Activated CD4-positive, alpha-beta T cell treated with anti-CD3 and anti-CD28 coated beads, Interleukin-2, amount 10 ng/mL, durations not matched to agents 24 days and 14 days (primary cell): ENCODE data around the gene ZNF175. TPM values are rescaled to one million over a fixed set of nuclear protein-coding genes. Genes with fewer than 3 reads are reported as not detected.

Experiments used
- DNase-seq: peaks from one replicate; pipeline ENCODE4 v3.0.0; 2022
- H3K27ac Mint-ChIP-seq: one replicate; pipeline ENCODE4 v1.8.0; 2022; ENCODE audit warnings: mild to moderate bottlenecking, mixed read lengths
- H3K27me3 Mint-ChIP-seq: one replicate; pipeline ENCODE4 v1.8.0; 2022; ENCODE audit warnings: mixed read lengths
- H3K36me3 Mint-ChIP-seq: one replicate; pipeline ENCODE4 v1.8.0; 2022; ENCODE audit warnings: low read depth, mild to moderate bottlenecking, mixed read lengths
- H3K4me1 Mint-ChIP-seq: one replicate; pipeline ENCODE4 v1.8.0; 2021; ENCODE audit warnings: mixed read lengths
- H3K4me3 Mint-ChIP-seq: one replicate; pipeline ENCODE4 v1.8.0; 2022; ENCODE audit warnings: mild to moderate bottlenecking, moderate library complexity, mixed read lengths
- H3K9me3 Mint-ChIP-seq: one replicate; pipeline ENCODE4 v1.8.0; 2021; ENCODE audit warnings: mixed read lengths
- intact Hi-C: fragments of 100-400 bp; cut with micrococcal nuclease; formaldehyde crosslinking; loops from one replicate; pipeline ENCODE4 v1.15.1; 2023
- total RNA-seq: library from RNA; stranded (reverse); gene quantifications from 2 replicates; pipeline ENCODE4 v1.2.3, GENCODE V29; 2022

Gene ZNF175
- total RNA-seq, 1 donor from 2014 or later = 8.5 TPM

DNA sequence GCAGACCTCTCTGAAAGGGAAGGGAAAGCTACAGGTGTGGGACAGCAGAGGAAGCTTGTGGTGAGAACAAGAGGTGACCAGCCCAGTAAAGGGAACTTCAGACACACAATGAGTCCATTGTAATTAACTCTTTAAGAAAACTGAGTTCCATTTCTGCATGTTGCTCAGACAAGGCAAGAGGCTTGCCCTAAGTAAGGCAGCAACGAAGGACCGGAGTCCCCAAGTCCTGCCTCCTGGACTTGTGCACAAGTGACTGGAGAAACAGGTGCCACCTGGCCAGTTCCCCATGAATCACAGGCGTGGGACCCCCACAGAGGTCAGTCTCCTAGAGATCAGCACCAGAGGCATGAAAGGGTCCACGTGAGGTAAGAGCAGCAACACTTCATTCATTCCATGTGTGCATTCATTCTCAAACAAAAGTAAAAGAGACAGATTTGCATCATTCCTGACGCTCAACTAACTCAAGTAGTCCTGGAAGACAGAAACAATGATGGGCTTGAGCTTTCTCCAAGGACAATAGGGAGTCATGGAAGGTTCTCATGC, 24.9 kb upstream of the ZNF175 start:
- Mint-ChIP-seq H3K27ac (no peak overlapping the region), H3K36me3 (no peaks in the 10 kb centered on the region), H3K4me3 (no peak overlapping the region), H3K4me1 (peaks cover 23% of the 10 kb centered on the region), H3K9me3 (no peaks in the 10 kb centered on the region), H3K27me3 (peaks cover 27% of the 10 kb centered on the region)
- peak; percentile 51 for DNase-seq
- intact Hi-C loops = no loop called here

DNA sequence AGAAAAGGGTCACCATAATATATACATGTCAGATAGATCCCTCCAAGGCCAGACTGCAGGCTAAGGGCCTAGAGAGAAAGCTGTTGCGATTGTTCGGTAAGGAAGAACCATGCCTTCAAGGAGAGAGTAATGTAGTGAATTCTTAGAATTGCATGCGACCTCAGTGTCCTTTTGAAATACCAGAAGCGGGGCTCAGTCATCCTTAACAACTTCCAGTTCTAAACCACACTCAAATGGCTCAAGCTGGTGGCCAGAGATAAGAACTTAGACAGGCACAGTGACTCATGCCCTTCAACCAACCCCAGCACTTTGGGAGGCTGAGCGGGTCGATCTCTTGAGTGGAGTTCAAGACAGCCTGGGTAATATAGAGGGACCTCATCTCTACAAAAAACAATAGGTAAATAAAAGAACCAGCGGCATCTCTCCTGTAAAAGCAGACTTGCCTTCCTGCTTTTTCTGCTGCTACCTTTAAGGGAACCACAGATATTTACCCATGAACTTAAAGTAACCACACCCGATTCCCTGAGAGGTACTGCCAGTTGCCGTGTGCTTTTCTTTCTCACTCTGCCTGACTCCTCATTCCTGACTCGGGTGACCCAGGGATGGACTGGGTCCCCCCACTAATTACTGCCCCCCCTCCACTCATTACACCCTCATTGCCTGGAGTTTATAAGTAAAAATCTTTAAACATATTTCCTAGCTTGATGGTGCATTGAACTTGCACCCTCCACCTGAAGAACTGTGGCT, 24.3 kb upstream of the ZNF175 start:
- Mint-ChIP-seq H3K9me3 (no peaks in the 10 kb centered on the region), H3K36me3 (no peaks in the 10 kb centered on the region), H3K27ac (peak overlapping the region; percentile 12), H3K4me1 (peaks cover 29% of the 10 kb centered on the region), H3K4me3 (peak overlapping the region; percentile 0), H3K27me3 (peaks cover 25% of the 10 kb centered on the region)
- intact Hi-C loops = no loop called here
- peak; percentile 63 for DNase-seq

DNA sequence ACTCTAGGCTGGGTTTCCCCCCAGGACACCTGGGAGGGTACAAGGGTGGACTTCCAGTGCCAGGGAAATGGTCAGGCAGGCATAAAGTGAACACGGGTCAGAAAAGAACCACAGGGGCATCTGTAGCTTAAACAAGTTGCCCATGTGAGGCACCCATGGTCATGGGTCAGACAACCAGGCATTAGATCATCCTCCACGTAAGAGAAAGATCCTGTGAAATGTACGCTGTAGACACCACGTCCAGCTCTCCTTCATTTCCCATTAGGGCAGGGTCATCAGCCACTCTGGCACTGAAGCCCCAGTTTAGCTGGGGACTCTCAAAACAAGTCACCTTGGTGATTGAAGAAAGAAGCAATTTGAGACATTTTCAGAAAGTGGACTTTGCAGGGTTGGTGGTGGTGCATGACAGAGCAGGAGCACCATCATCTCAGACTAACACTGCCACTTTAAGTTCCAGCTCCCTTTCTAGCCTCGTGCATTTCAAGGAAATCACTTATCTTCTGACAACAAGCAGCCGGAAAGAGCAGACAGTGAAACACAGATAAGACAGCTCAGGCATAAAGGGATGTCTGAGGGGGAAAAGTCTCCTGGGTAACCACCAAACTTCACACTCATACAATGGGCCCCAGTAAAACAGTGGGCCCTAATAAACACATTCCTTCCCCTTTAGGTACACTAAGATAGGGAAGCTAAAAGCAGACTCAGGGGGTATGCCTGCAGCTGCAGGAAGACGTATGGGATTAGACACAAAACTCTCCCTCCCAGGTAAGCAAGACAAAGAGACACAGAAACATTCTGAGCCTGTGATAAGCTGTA, 23.5 kb upstream of the ZNF175 start:
- peak; percentile 65 for DNase-seq
- Mint-ChIP-seq H3K27me3 (peaks cover 23% of the 10 kb centered on the region), H3K27ac (peak overlapping the region; percentile 55), H3K36me3 (no peaks in the 10 kb centered on the region), H3K4me1 (peaks cover 36% of the 10 kb centered on the region), H3K9me3 (peaks cover 2% of the 10 kb centered on the region), H3K4me3 (peak overlapping the region; percentile 23)
- intact Hi-C loops = no loop called here

DNA sequence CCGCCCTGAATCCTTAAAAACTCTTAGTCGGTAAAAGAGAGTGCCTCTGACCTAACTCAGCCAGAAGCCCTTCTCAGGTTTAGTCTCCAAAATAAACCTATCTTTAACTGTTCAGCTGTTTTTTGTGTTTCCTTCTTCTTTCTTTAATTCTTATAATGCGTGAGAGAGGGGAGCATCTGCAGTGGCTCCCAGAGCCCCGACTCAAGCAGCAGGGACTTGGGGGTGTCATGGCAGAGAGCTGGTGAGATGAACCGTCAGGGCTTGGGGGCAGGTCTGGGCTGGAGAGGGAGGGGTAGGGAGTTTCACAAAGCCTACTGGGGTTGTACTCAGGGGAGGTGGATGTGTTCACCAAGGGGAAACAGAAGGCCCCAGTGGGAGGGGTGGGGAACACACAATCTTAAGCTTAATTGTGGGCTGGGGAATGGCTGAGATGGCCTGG, 22.9 kb upstream of the ZNF175 start:
- intact Hi-C loops = no loop called here
- DNase-seq = peak; percentile 27
- H3K4me3 Mint-ChIP-seq = no peak overlapping the region
- no peaks in the 10 kb centered on the region for H3K36me3 Mint-ChIP-seq
- peak overlapping the region; percentile 55 for H3K27ac Mint-ChIP-seq
- peaks cover 25% of the 10 kb centered on the region for H3K27me3 Mint-ChIP-seq
- H3K4me1 Mint-ChIP-seq = peaks cover 37% of the 10 kb centered on the region
- H3K9me3 Mint-ChIP-seq = peaks cover 3% of the 10 kb centered on the region

DNA sequence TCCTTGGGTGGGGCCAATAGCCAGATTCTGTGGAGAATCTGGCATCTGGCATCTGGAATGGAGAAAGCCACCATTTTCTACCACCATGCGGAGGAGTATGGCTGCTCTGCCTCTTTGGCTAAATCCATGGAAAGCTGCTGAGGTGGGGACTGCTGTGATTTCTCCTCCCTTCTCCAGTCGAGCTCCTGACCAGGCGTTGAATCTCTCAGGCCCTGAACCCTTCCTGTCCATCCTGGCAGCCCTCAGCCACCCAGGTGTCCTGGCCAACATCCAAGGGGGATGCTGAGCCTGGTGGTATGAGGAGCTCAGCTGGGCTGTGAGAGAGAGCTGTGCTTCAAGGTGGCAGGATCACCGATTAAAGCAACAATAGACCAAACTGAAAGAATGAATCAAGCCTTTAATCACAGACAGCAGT, 22.2 kb upstream of the ZNF175 start:
- Mint-ChIP-seq H3K27ac (no peak overlapping the region), H3K9me3 (peaks cover 3% of the 10 kb centered on the region), H3K4me3 (no peak overlapping the region), H3K36me3 (no peaks in the 10 kb centered on the region), H3K4me1 (peaks cover 37% of the 10 kb centered on the region), H3K27me3 (peaks cover 26% of the 10 kb centered on the region)
- no peak for DNase-seq
- intact Hi-C loops = no loop called here

DNA sequence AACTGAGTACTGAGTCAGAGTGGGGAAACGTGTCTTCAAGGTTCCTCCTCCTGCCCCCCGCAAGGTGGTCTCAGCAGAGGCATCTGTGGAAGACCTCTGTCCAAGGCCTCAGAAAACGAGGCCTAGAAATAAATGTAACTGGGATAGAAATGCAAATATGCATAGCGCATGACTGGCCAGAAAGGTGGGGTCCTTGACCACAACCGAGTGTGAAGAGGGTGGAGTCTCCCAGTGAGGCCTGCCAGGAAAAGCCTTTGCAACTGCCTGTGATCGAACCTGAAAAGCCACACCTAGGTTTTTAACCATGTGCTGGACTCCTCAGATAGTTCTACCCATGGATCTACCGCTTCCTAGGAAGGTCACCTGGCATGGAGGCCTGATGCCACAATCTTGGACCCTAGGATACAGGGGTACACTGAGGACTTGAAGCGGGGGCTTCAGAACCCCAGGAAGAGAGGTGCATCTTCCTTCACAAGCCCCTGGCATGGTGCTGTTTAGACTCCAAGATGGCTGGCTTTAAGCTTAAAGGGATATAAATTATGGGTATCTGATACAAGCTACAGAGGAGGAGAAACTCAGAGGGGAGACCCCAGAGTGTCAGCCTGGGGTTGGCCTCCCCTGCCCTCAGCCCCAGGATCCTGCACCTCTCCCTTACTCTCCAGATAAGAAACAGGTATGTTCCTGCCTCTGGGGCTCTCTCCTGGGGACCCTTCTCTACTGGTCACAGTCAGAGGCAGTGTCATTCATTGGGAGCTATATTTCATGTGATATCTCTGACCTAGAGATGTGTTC, 21.4 kb upstream of the ZNF175 start:
- intact Hi-C loops = no loop called here
- Mint-ChIP-seq H3K27ac (no peak overlapping the region), H3K27me3 (peaks cover 29% of the 10 kb centered on the region), H3K36me3 (no peaks in the 10 kb centered on the region), H3K4me1 (peaks cover 37% of the 10 kb centered on the region), H3K4me3 (no peak overlapping the region), H3K9me3 (peaks cover 9% of the 10 kb centered on the region)
- peak; percentile 35 for DNase-seq

DNA sequence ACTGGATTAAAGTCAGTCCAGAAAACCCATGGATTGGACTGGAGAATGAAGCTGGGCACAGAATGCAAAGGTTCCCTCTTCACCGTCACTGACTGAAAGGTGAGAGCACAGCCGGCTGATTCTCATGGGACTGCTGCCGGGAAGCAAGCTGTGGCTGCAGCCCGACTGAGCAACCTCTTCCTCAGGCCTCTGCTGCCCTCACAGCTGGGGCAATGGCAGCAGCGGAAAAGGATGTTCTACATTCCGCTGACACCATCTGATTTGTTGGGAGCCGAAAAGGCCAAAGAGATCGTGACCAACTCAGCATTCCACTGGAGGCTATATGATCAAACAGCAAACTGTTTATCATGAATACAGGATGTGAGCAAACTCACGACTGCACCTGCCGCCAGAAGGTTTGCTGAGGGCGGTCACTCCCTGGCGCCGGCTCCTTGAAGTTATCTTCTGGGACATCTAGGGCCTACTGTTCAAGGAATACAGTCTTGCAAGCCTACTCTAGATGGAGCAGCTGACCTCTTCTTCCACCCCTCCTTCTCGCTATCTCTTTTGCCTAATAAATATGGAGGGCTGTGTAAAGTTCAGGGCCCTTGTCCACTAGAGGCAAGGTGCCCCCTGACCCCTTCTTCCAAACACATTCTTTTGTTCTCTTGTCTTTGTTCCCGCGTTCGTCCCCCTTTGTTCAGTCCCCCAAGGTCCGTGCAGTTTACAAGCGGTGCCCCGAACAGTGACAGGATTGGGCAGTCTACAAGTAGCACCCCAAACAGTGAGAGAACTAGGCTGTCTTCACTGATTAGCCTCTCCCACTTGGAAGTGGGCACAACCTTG, 20.0 kb upstream of the ZNF175 start:
- no peak overlapping the region for H3K27ac Mint-ChIP-seq
- DNase-seq = peak; percentile 45
- H3K4me3 Mint-ChIP-seq = no peak overlapping the region
- H3K9me3 Mint-ChIP-seq = peaks cover 16% of the 10 kb centered on the region
- H3K4me1 Mint-ChIP-seq = peaks cover 37% of the 10 kb centered on the region
- H3K36me3 Mint-ChIP-seq = no peaks in the 10 kb centered on the region
- peaks cover 27% of the 10 kb centered on the region for H3K27me3 Mint-ChIP-seq
- intact Hi-C loops = no loop called here

DNA sequence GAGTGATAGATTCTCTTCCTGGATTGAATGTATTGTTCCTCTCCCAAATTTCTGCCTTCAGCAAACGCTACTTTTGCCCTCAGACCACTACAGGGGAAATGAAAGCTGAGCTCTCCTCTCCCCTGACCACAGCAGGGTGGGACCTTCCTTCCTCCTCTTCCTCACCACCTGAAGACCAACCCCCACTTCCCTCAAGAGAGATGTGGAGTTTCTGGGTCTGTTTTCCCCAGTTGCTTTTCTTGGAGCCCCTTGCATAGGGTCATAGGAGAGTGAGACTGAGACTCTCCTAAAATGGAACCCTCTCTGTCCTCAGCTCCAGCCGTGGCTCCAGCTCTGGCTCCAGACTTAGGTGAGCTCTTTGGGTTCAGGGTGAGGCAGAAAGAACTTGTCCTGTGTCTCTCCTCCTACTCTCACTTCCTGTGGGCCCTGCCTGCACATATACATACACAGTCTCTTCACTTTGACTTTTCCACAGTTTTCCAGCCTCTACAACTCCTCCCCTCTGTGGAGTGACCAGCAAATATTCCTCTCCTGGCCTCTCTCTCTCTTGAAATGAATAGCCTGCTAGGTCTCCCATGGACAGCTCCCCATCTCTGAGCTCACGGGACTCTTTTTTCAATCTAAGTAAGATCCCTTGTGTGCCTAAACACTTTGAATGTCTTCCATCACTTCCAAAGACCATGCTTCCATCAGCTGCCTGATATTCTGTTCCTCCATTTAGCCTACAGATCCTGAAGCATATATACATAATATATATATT, 19.2 kb upstream of the ZNF175 start:
- H3K9me3 Mint-ChIP-seq = peaks cover 16% of the 10 kb centered on the region
- H3K36me3 Mint-ChIP-seq = no peaks in the 10 kb centered on the region
- peaks cover 24% of the 10 kb centered on the region for H3K27me3 Mint-ChIP-seq
- H3K4me3 Mint-ChIP-seq = no peak overlapping the region
- intact Hi-C loops = no loop called here
- H3K27ac Mint-ChIP-seq = no peak overlapping the region
- H3K4me1 Mint-ChIP-seq = peaks cover 31% of the 10 kb centered on the region
- DNase-seq = no peak

DNA sequence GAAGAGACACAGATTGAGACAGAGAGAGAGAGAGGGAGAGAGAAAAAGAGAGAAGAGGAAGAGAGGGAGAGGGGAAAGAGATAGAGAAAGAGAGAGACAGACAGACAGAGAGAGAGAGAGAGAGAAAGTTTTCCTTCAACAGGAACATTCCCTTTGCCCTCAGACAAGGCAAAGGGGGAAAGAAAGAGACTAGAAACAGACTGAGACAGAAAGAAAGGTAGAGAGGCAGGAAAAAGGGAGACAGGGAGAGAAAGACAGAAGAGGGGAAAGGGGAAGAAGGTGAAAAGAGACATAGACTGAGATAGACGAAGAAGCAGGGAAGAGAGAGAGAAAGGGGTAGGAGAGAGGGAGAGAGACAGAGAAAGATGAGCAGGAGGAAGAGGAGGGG, 18.5 kb upstream of the ZNF175 start:
- DNase-seq = no peak
- intact Hi-C loops = no loop called here
- peaks cover 23% of the 10 kb centered on the region for H3K27me3 Mint-ChIP-seq

DNA sequence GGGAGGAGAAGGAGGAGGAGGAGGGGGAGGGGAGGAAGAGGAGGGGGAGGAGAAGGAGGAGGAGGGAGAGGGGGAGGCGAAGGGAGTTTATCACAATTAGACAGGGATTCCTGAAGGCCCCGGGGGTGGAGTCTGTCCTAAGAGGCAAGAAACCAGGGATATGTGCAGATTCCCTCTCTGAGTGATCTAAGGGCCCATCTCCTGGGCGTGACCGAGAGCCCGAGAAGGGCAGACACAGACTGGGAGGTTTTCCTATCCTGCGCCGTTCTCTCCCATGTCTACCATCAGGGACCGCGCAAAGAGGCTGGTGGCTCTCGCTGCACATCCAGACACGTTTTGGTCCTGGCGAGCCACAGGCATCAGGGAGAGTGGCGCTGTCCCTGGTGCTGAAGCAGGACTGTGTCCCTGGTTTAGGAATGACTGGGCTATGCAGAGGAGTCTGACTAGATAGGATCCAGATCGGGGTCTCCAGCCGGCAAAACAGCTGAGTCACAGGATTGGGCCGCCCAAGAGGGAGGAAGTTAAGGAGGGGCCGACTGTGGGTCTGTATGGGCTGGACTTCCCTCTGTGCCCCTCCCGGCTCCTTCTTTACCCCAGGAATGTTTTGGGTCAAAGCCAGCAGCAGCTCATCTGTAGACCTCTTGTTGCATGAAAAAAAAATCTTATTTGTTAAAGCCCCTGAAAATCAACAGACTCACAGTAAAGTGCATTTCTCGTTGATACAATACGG, 17.9 kb upstream of the ZNF175 start:
- Mint-ChIP-seq H3K27ac (no peak overlapping the region), H3K27me3 (peaks cover 18% of the 10 kb centered on the region), H3K36me3 (no peaks in the 10 kb centered on the region), H3K4me3 (no peak overlapping the region), H3K4me1 (peaks cover 19% of the 10 kb centered on the region), H3K9me3 (peaks cover 16% of the 10 kb centered on the region)
- intact Hi-C loops = no loop called here
- DNase-seq = peak; percentile 84

More for the DNA sequence above, 18.5 kb upstream of the ZNF175 start:
- H3K4me3 Mint-ChIP-seq = no peak overlapping the region
- H3K36me3 Mint-ChIP-seq = no peaks in the 10 kb centered on the region
- H3K27ac Mint-ChIP-seq = no peak overlapping the region
- H3K4me1 Mint-ChIP-seq = peaks cover 24% of the 10 kb centered on the region
- peaks cover 16% of the 10 kb centered on the region for H3K9me3 Mint-ChIP-seq

DNA sequence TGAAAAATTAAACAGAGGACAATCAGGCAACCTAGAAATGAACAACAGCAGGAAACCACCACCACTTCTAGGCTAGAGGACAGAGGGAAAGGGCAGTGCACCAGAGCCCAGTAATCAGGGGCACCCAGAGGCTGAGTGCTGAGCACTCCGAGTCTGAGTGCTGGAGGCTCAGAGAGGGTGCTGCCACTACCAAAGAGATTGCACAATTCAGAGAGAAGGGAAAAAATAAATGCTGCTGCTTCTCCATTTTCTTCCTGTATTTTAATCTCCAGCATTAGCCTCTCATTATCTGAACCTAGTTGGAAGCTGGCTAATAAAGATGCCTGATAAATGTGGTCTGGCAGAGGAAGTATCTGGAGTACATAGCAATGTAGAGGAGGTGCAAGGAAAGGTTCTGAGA, 11.8 kb upstream of the ZNF175 start:
- Mint-ChIP-seq H3K27me3 (peaks cover 9% of the 10 kb centered on the region), H3K4me1 (no peaks in the 10 kb centered on the region), H3K4me3 (no peak overlapping the region), H3K36me3 (no peaks in the 10 kb centered on the region), H3K9me3 (peaks cover 12% of the 10 kb centered on the region), H3K27ac (no peak overlapping the region)
- intact Hi-C loops = no loop called here
- DNase-seq = no peak

DNA sequence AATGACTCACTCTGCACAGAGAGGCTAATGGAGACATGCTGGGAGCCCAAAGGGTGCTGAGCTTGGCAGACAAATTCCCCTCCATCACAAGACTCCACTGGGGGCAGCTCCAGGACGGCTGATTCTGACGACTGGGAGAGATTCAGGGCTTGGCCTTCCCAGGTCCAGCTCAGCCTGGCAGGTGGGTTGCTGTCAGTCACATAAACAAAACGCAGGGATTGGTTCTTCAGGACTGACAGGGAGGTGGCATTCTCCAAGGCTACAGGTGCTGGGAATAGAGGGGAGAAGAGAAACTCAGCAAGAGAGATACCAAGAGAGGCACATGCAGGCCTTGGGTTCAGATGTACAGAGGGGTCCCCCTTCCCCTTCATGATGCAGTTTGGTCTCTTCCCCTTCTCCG, 10.7 kb upstream of the ZNF175 start:
- Mint-ChIP-seq H3K27me3 (peaks cover 11% of the 10 kb centered on the region), H3K27ac (no peak overlapping the region), H3K4me1 (no peaks in the 10 kb centered on the region), H3K4me3 (no peak overlapping the region), H3K36me3 (no peaks in the 10 kb centered on the region), H3K9me3 (peaks cover 4% of the 10 kb centered on the region)
- DNase-seq = peak; percentile 48
- intact Hi-C loops = no loop called here
